Measurements from ENCODE around the gene METTL3. TPM values are rescaled to one million over a fixed set of nuclear protein-coding genes. Genes with fewer than 3 reads are reported as not detected.

The METTL3 gene
- 10 to 100 TPM; 51.4 to 79.6 (median 79.6) TPM for total RNA-seq

- Histone ChIP-seq H3K27me3 (no peaks in the 10 kb centered on the region), H3K4me3 (peak within 1 kb of the TSS; percentile 72 to 84 (median 80)), H3K27ac (peak within 1 kb of the TSS; percentile 81 to 90), H3K4me1 (peaks cover 0 to 15% of the 10 kb centered on the region in 2 donors), H3K36me3 (no peaks in the 10 kb centered on the region), H3K9me3 (no peaks in the 10 kb centered on the region)
- peak in 2 of 3 donors; percentile 75 to 90 for TF ChIP-seq POLR2AphosphoS5 (IDR thresholded peaks at IDR 0.05)
- TF ChIP-seq, protein P1, sequence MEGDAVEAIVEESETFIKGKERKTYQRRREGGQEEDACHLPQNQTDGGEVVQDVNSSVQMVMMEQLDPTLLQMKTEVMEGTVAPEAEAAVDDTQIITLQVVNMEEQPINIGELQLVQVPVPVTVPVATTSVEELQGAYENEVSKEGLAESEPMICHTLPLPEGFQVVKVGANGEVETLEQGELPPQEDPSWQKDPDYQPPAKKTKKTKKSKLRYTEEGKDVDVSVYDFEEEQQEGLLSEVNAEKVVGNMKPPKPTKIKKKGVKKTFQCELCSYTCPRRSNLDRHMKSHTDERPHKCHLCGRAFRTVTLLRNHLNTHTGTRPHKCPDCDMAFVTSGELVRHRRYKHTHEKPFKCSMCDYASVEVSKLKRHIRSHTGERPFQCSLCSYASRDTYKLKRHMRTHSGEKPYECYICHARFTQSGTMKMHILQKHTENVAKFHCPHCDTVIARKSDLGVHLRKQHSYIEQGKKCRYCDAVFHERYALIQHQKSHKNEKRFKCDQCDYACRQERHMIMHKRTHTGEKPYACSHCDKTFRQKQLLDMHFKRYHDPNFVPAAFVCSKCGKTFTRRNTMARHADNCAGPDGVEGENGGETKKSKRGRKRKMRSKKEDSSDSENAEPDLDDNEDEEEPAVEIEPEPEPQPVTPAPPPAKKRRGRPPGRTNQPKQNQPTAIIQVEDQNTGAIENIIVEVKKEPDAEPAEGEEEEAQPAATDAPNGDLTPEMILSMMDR (IDR thresholded peaks at IDR 0.05) = no peak
- intact Hi-C loops (cut with DNase I; ENCODE audit: low total_unique reads) = no loop called here
- peak; percentile 95 to 98 for DNase-seq (ENCODE audit: low spot score in 2 of 2)
Observed at GRCh38 chr14:21510735-21511657, at the start of gene METTL3. Gene METTL3, minus strand, starts transcription at chr14:21511340. Its CDS starts 117 bp downstream, at chr14:21511223.

GRCh38 chr14:21558703-21559170 is 47.6 kb upstream of the METTL3 start:
- no peak for DNase-seq (ENCODE audit: low spot score in 2 of 2)
- TF ChIP-seq POLR2A (IDR thresholded peaks at IDR 0.05) = no peak
- TF ChIP-seq POLR2AphosphoS5 (IDR thresholded peaks at IDR 0.05) = no peak
- TF ChIP-seq, protein P1 (IDR thresholded peaks at IDR 0.05) = no peak
- Histone ChIP-seq H3K27me3 (no peaks in the 10 kb centered on the region), H3K4me1 (no peaks in the 10 kb centered on the region), H3K4me3 (no peak overlapping the region), H3K27ac (no peak overlapping the region), H3K9me3 (no peaks in the 10 kb centered on the region), H3K36me3 (no peaks in the 10 kb centered on the region)
- intact Hi-C loops (cut with DNase I; ENCODE audit: low total_unique reads) = no loop called here

- TF ChIP-seq POLR2A (IDR thresholded peaks at IDR 0.05) = no peak
- TF ChIP-seq, protein P1 (IDR thresholded peaks at IDR 0.05) = peak; percentile 79 to 82 (median 82)
- TF ChIP-seq POLR2AphosphoS5 (IDR thresholded peaks at IDR 0.05) = peak; percentile 15 to 69 (median 36)
- peak overlapping the region; percentile 66 to 83 for H3K27ac ChIP-seq
- no peaks in the 10 kb centered on the region for H3K4me1 ChIP-seq
- H3K27me3 ChIP-seq = no peaks in the 10 kb centered on the region
- no peaks in the 10 kb centered on the region for H3K36me3 ChIP-seq
- intact Hi-C loops (cut with DNase I; ENCODE audit: low total_unique reads) = no loop called here
- no peaks in the 10 kb centered on the region for H3K9me3 ChIP-seq
- peak overlapping the region; percentile 17 to 60 (median 40) for H3K4me3 ChIP-seq
- DNase-seq (ENCODE audit: low spot score in 2 of 2) = peak; percentile 78 to 79
Observed at GRCh38 chr14:21557084-21557901, 46.2 kb upstream of the METTL3 start.

DNA sequence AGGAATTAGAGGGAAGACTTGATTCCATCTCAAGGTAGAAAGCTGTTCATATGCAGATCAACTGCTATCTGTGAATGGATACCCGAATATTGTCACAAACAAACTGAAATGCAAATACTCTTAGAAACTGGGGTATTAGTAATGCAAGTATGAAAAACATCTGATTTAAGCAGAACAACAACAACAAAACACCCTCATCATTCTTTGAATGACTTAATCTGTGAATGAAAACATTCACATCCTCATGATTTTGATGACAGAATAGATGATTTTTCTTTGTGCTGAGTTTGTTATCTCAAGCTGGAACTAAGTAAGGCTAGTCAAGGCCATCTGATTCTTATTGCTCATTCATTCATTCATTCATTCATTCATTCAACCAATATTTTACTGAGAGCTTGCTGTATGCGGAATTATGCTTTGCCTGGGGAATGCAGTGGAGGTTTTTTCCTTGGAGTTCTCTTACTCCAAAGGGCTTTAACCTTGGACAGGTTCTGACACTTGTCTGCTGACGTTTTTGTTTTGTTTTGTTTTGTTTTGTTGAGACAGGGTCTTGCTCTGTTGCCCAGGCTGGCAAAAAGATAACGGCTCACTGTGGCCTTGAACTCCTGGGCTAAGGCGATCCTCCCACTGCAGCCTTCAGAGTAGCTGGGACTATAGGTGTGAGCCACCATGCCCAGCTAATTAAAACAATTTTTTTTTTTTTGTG is 45.4 kb upstream of the METTL3 start:
- Histone ChIP-seq H3K4me1 (no peaks in the 10 kb centered on the region), H3K4me3 (no peak overlapping the region), H3K9me3 (no peaks in the 10 kb centered on the region), H3K27ac (peak overlapping the region; percentile 66 to 83), H3K36me3 (no peaks in the 10 kb centered on the region), H3K27me3 (no peaks in the 10 kb centered on the region)
- DNase-seq (ENCODE audit: low spot score in 2 of 2) = no peak
- TF ChIP-seq POLR2AphosphoS5 (IDR thresholded peaks at IDR 0.05) (no peak), POLR2A (IDR thresholded peaks at IDR 0.05) (no peak)
- TF ChIP-seq, protein P1 (IDR thresholded peaks at IDR 0.05) = no peak
- intact Hi-C loops (cut with DNase I; ENCODE audit: low total_unique reads) = no loop called here

Measured in breast epithelium (tissue), 4 donors.